ENCODE results near the gene SMIM41.

Gene SMIM41

DNA sequence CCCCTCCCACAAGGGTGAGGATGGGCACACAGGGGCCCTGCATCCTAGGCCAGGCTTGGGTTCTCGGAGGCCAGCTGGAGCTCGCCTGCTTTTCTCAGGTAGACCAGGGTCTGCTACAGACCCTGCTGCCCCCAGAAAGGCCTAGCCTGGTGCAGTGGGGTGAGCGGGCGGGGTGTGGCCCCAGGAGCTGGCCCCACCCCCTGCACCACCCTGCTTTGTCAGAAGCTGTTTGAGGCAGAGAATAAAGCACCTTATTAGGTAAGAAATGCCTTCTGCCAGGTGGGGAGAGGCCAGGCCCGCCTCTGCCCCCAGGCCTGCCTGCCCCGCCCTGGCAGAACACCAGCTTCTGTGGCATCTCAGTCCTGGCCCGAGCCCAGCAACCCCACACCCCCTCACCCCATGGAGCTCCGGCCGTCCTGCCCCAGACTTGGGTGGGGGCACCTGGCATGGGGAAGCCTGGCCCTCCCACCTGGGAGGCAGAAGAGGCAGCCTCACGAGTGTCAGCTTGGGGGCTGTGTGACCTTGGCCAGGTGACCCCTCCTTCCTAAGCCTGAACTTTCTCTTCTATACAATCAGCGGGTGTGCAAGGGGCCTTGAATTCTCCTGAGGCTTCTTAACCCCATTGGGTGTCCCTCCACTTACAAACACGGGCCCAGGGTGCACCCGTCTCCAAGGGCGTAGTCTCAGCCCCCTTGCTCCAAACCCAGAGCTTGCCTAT, 69.1 kb downstream of the SMIM41 start:
- no peak for FAIRE-seq

DNA sequence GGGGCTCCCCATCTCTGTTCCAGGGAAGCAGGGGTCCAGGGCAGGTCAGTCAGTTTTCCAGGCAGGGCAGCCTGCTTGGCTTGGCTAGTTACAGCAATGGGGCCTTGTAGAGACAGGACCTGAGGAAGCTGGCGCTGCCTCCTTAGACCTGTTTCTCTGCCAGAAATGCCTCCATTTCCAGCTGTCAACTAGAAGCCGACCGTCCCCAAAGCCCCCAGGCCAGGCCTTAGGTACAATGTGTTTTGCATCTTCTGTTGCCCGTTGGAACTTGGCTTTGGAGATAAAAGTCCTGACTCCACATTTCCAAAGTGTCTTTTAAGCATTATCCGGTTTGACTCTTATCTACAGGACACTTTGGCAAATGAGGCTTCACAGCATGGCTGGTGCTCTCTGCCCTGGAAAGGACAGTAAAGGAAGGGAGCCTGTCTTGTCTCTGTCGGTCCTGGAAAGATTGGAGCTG, 69.7 kb downstream of the SMIM41 start:
- no peak for FAIRE-seq

DNA sequence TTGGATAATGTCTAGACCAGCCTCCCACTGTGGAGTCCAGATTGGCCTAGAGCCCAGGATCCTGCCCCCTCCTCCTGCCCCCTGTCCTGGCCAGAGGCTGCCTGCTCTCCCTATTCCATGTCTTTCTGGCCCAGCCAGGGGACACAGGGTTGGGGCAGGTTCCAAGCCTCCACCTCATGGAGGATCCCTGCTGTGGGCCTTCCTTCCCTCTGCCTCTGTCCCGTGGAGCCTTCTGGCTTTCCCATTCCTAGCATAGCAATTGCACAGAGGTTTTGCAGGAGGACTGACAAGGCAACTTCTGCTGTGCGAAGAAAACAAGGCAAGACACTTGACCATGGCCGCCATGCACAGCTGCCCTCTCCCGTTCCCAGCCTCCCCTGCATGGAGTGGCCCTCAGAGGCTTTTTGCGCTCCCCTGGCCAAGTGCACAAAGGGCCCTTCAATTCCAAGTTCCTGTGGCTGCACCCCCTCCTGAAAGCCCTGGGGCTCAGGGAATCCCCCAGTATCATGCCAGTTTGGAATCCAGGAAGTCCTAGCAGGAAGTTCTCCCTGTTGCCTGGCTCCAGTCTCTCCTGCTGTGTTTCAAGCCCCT, 70.2 kb downstream of the SMIM41 start:
- no peak for FAIRE-seq

DNA sequence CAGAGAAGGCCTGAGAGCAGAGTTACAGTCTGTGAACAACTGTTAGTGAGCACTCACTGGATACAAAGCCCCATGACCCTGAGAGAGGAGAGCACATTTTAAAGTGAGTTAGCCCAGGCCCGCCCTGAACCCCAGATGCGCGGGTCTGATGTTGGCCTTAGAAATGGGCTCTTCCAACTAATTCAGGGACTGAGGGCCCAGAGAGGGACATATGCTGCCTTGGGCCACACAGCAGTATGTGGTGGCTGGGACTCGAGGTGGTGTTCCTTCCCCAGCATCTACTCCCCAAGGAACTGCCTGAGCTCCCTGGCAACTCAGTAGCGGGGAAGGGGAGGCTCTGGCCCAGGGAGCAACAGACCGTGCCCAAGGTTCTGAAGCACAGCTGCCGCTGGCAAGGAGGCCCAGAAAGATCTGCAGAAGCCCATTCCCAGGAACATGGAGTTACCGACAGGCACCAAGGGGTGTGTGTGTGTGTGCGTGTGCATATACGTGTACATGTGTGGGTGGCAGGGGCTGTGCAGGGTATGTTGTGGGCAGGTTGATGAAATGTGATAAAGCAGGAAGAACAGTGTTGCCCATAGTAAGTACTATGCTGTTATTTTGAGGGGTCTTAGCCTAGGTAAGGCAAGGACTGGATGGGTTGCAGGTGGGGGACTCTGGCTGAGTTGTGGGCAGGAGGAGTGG, 71.8 kb downstream of the SMIM41 start:
- no peak for FAIRE-seq

DNA sequence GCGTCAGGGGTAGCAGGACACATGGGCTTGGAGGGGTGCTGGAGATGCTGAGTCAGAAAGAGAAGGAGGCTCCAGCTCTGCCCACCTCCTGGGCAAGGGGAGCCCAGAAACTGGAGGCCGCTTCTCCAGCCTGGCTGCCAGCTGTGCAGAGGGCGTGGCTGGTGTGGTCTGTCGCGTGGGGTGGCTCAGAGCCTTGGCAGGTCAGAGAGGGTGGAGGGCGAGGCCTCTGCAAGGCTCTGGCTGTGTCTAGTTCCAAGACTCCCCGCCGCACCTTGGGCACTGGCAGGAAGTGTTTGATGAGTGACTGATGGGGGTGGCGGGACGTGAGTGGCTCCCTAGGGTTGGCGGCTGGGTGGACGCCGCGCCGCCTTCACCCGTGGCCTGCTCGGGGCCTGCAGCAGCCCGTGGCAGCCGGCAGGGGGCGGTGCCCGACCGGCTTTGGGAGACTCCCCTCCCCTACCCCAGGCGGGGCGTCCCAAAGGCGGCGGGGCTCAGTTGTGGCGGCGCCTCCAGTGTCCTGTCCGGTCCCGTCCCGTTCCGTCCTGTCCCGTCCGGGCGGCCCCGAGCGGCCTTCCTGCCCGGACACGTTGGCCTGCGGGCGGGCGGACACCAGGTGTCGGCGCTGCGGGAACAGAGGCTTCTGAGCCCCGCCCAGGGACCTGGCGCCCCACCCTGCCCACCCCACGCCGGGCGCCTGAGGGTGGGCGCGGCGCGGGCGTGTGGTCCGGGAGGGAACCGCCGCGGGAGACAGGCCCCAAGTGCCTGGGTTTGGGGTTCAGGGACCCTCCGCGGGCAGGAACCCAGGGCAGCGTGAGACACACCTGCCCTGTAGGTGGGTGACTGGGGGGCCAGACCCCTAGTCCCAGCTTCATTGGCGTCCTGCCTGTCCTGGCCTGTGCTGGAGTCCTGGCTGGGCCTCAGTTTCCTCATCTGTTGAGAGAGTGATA, 72.6 kb downstream of the SMIM41 start:
- FAIRE-seq, result no peak

DNA sequence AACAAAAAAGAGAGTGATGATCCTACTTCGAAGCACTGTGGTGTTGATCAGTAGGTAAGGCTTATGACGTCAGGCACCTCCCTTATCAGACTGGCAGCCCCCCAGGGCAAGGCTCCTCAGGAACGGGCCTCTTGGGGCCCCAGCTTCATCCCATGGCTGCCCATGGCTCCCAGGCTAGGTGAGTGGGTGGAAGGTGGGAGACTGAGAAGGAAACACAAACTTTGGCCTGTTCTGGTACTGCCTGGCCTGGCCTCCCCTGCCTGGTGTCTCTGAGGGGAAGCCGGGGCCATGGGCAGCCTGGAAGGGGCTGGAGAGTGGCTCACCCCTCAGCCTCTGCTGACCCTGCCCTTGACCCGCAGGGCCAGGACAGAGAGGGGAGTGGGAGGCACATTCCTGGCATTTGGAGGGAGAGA, 73.4 kb downstream of the SMIM41 start:
- FAIRE-seq, result no peak

DNA sequence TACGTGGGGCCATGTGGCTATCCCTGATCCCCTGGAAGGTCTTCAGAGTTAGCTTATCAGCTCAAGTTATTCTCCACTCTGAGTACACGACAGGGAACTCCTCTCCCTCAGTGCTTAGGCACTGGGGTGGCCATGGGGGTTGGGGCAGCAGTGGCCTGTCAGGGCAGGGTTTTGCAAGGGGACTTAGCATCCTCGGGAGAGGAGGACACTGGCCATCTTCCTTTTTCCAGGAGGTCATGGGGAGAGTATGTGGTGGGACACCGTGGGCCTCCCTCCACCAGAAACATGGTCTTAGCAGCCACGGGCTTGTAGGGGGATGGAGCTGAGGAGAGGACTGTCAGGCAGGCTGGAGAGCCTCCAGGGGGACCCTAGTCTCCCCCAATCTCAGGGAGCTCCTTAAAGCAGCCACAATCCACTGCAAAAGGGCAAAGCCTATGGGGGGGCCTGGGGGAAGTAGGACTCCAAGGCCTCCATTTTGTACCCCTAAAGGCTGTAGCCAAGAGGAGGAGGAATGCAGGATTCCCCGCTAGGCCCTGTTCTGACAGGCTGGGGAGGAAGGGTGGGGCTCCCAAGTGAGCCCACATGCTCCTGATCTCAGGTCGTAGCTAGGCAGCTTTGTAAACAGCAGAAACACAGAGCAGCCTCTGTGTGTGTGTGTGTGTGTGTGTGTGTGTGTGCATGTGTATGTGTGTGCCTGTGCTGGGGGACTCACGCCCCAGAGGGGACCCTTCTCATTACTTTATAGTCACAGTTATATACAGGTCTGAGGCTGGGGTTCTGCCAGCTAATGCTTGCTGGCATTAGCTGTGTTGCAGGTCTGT, 75.8 kb downstream of the SMIM41 start:
- FAIRE-seq, result no peak

DNA sequence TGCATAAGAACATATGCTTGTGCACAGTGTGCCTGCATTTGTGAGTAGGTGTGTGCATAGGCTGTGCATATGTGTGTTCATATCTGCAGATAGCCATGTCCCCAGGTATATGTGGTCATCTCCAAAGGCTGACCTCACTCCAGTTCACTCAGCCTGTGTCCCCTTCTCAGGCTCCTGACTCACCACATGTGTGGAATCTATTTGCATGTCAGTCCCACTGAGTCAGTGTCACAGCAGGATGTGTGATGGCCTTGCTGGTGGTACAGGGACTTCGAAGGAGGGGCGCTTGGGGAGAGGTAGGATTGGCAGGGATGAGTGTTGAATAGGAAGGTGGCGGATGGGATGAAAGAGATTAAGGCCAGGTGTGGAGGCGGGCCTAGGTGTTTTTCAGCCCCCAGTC, 76.8 kb downstream of the SMIM41 start:
- no peak for FAIRE-seq

DNA sequence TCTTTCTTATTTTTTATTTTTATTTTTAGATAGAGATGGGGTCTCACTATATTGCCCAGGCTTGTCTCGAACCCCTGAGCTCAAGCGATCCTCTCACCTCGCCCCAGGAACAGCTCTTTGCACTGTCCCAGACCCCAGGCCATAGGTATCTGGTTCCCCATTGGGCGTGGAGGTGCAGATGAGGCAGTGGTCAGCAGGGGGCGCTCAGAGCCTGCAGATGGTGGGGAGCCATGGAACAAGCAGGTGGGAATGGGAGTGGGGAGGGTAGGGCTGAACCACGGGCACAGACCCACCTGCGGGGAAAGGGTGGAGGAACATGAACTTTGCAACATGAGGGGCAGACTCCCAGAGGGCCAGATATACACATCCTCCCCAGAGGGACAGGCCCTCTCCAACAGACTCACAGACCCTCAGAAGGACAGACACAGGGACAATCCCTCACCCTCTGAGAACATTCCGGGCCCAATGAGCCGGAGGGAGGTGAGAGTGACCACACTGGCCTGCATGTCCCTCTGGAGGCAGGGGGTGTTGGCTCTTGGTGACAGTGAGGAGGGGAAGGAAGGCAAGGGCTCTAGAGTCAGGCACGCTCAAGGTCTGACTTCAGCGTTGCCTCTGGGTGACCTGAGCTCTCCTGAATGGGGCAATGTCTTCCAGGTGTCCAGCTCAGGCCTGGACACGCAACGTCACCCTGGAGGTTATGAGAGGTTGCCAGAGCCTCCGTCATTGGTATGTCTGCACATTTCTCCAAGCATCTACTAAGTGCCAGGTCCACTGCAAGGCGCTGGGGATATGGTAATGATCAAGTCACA, 77.5 kb downstream of the SMIM41 start:
- no peak for FAIRE-seq

DNA sequence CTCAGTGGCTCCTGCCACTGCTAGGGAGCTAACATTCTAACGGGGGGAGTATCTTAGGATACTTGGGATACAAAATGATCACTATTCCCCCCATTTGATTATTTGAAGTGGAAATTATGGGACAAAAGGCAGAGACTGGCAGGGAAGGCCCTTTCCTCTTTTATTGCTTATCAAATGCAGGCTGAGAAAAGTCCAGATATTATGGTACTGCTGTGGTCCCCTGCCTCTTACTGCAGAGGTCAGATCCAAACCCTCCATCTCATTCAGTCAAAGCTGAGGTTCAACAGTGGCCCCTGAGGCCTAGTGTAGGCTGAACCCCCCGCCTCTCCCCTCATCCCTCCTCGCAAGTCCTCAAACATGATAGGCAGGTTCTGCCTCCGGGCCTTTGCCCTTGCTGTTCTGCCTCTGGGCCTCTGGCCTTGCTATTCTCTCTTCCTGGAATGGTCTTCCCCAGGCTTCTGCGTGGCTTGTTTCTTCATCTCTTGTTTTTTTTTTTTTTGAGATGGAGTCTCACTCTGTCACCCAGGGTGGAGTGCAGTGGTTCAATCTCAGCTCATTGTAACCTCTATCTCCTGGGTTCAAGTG, 78.2 kb downstream of the SMIM41 start:
- no peak for FAIRE-seq
